OCI-LY3 (cell line): Measurements from ENCODE around the gene IL17F.

Experiments
- H2AFZ ChIP-seq: fragments of 200-600, 300-600 bp; shearing (Covaris generic); 2 replicates; pipeline ENCODE4 v1.6.0; 2014; ENCODE audit warnings: antibody characterized with exemption, low read depth, low read length
- H3K27ac ChIP-seq: fragments of 200-600, 300-600 bp; sonication (generic); 2 replicates; pipeline ENCODE4 v1.5.1; 2014; ENCODE audit warnings: mild to moderate bottlenecking, low read length, moderate library complexity, mixed read lengths
- H3K27me3 ChIP-seq: fragments of 200-600, 300-600 bp; sonication (generic); 2 replicates; pipeline ENCODE4 v1.6.1; 2014; ENCODE audit warnings: low read depth, low read length, mixed read lengths
- H3K36me3 ChIP-seq: fragments of 200-600, 300-600 bp; sonication (generic); replicated peaks from 2 replicates; pipeline ENCODE3; 2014; ENCODE audit warnings: low read depth, low read length, mixed read lengths
- H3K4me1 ChIP-seq: fragments of 300-600, 200-600 bp; sonication (generic); 2 replicates; pipeline ENCODE4 v1.6.1; 2014; ENCODE audit warnings: low read length, mixed read lengths
- H3K4me2 ChIP-seq: fragments of 200-600, 300-600 bp; sonication (generic); 2 replicates; pipeline ENCODE4 v1.6.1; 2014; ENCODE audit warnings: low read length, mixed read lengths
- H3K4me3 ChIP-seq: fragments of 300-600, 200-600 bp; sonication (generic); 2 replicates; pipeline ENCODE4 v1.5.1; 2014; ENCODE audit warnings: antibody characterized with exemption, mild to moderate bottlenecking, low read length, moderate library complexity
- H3K79me2 ChIP-seq: fragments of 300-600, 200-600 bp; shearing (Covaris generic); 2 replicates; pipeline ENCODE4 v1.6.1; 2014; ENCODE audit warnings: mild to moderate bottlenecking, low read length, mixed read lengths
- H3K9ac ChIP-seq: fragments of 300-600, 200-600 bp; shearing (Covaris generic); 2 replicates; pipeline ENCODE4 v1.6.0; 2014; ENCODE audit warnings: mild to moderate bottlenecking, low read length, moderate library complexity
- H3K9me3 ChIP-seq: fragments of 200-600, 300-600 bp; shearing (Covaris generic); 2 replicates; pipeline ENCODE4 v1.6.1; 2014; ENCODE audit warnings: low read length, mixed read lengths; ENCODE audit not compliant: insufficient read depth
- H4K20me1 ChIP-seq: fragments of 200-600, 300-600 bp; sonication (generic); 2 replicates; pipeline ENCODE4 v1.6.1; 2016; ENCODE audit warnings: low read length, mixed read lengths; ENCODE audit not compliant: insufficient read depth
- CTCF ChIP-seq: fragments of 200-600, 300-600 bp; sonication (generic); IDR thresholded peaks from 2 replicates; pipeline ENCODE4 v1.5.1; 2014; ENCODE audit warnings: antibody characterized with exemption, low read length, low read depth
- EZH2phosphoT487 ChIP-seq: fragments of 200-600 bp; shearing (Covaris generic); IDR thresholded peaks from 2 replicates; pipeline ENCODE4 v1.6.1; 2018; ENCODE audit warnings: antibody characterized with exemption, mixed run types, low read depth

IL17F gene

GRCh38 chr6:52221302-52221701, 23.0 kb downstream of the IL17F start:
- no peaks in the 10 kb centered on the region for H3K79me2 ChIP-seq
- no peaks in the 10 kb centered on the region for H3K27me3 ChIP-seq
- no peak overlapping the region for H3K4me2 ChIP-seq
- TF ChIP-seq CTCF (no peak), EZH2phosphoT487 (no peak)
- peaks cover 6% of the 10 kb centered on the region; the same call in 1 of the 2 replicates for H3K4me1 ChIP-seq
- H2AFZ ChIP-seq = no peak overlapping the region
- no peaks in the 10 kb centered on the region for H3K36me3 ChIP-seq
- H4K20me1 ChIP-seq = no peaks in the 10 kb centered on the region
- no peak overlapping the region for H3K4me3 ChIP-seq
- H3K9ac ChIP-seq = no peak overlapping the region
- no peak overlapping the region for H3K27ac ChIP-seq
- H3K9me3 ChIP-seq = no peaks in the 10 kb centered on the region

- Histone ChIP-seq H3K79me2 (no peaks in the 10 kb centered on the region), H3K9ac (no peak overlapping the region), H3K9me3 (no peaks in the 10 kb centered on the region), H3K27me3 (no peaks in the 10 kb centered on the region), H3K4me2 (no peak overlapping the region), H2AFZ (no peak overlapping the region), H3K27ac (no peak overlapping the region), H3K4me1 (peaks cover 26% of the 10 kb centered on the region), H3K36me3 (no peaks in the 10 kb centered on the region), H4K20me1 (no peaks in the 10 kb centered on the region), H3K4me3 (no peak overlapping the region)
- no peak for TF ChIP-seq CTCF
- no peak for TF ChIP-seq EZH2phosphoT487
Measured at GRCh38 chr6:52217761-52218160, 26.5 kb downstream of the IL17F start.

- H3K4me3 ChIP-seq = no peak overlapping the region
- no peak overlapping the region for H3K4me2 ChIP-seq
- no peaks in the 10 kb centered on the region for H4K20me1 ChIP-seq
- H3K4me1 ChIP-seq = peaks cover 33% of the 10 kb centered on the region
- H3K9ac ChIP-seq = no peak overlapping the region
- no peaks in the 10 kb centered on the region for H3K36me3 ChIP-seq
- H3K9me3 ChIP-seq = no peaks in the 10 kb centered on the region
- H2AFZ ChIP-seq = no peak overlapping the region
- no peaks in the 10 kb centered on the region for H3K79me2 ChIP-seq
- H3K27me3 ChIP-seq = no peaks in the 10 kb centered on the region
- H3K27ac ChIP-seq = no peak overlapping the region
- TF ChIP-seq CTCF (no peak), EZH2phosphoT487 (no peak)
Measured at GRCh38 chr6:52216932-52217575, 27.2 kb downstream of the IL17F start.

- peaks cover 45% of the 10 kb centered on the region for H3K4me1 ChIP-seq
- no peak overlapping the region for H3K4me2 ChIP-seq
- no peak overlapping the region for H3K27ac ChIP-seq
- no peak overlapping the region for H3K4me3 ChIP-seq
- no peaks in the 10 kb centered on the region for H3K27me3 ChIP-seq
- no peaks in the 10 kb centered on the region for H3K9me3 ChIP-seq
- H2AFZ ChIP-seq = no peak overlapping the region
- no peaks in the 10 kb centered on the region for H3K36me3 ChIP-seq
- no peak overlapping the region for H3K9ac ChIP-seq
- no peaks in the 10 kb centered on the region for H3K79me2 ChIP-seq
- no peaks in the 10 kb centered on the region for H4K20me1 ChIP-seq
- TF ChIP-seq EZH2phosphoT487 = no peak
- TF ChIP-seq CTCF = no peak
Measured at GRCh38 chr6:52215787-52216186, 28.5 kb downstream of the IL17F start.
